OCI-LY3 (cell line): ENCODE results near the gene ZBTB7C.

Source experiments
- H2AFZ ChIP-seq: fragments of 200-600, 300-600 bp; shearing (Covaris generic); 2 replicates; pipeline ENCODE4 v1.6.0; 2014; ENCODE audit warnings: antibody characterized with exemption, low read depth, low read length
- H3K27ac ChIP-seq: fragments of 200-600, 300-600 bp; sonication (generic); 2 replicates; pipeline ENCODE4 v1.5.1; 2014; ENCODE audit warnings: mild to moderate bottlenecking, low read length, moderate library complexity, mixed read lengths
- H3K27me3 ChIP-seq: fragments of 200-600, 300-600 bp; sonication (generic); 2 replicates; pipeline ENCODE4 v1.6.1; 2014; ENCODE audit warnings: low read depth, low read length, mixed read lengths
- H3K36me3 ChIP-seq: fragments of 200-600, 300-600 bp; sonication (generic); replicated peaks from 2 replicates; pipeline ENCODE3; 2014; ENCODE audit warnings: low read depth, low read length, mixed read lengths
- H3K4me1 ChIP-seq: fragments of 300-600, 200-600 bp; sonication (generic); 2 replicates; pipeline ENCODE4 v1.6.1; 2014; ENCODE audit warnings: low read length, mixed read lengths
- H3K4me2 ChIP-seq: fragments of 200-600, 300-600 bp; sonication (generic); 2 replicates; pipeline ENCODE4 v1.6.1; 2014; ENCODE audit warnings: low read length, mixed read lengths
- H3K4me3 ChIP-seq: fragments of 300-600, 200-600 bp; sonication (generic); 2 replicates; pipeline ENCODE4 v1.5.1; 2014; ENCODE audit warnings: antibody characterized with exemption, mild to moderate bottlenecking, low read length, moderate library complexity
- H3K79me2 ChIP-seq: fragments of 300-600, 200-600 bp; shearing (Covaris generic); 2 replicates; pipeline ENCODE4 v1.6.1; 2014; ENCODE audit warnings: mild to moderate bottlenecking, low read length, mixed read lengths
- H3K9ac ChIP-seq: fragments of 300-600, 200-600 bp; shearing (Covaris generic); 2 replicates; pipeline ENCODE4 v1.6.0; 2014; ENCODE audit warnings: mild to moderate bottlenecking, low read length, moderate library complexity
- H3K9me3 ChIP-seq: fragments of 200-600, 300-600 bp; shearing (Covaris generic); 2 replicates; pipeline ENCODE4 v1.6.1; 2014; ENCODE audit warnings: low read length, mixed read lengths; ENCODE audit not compliant: insufficient read depth
- H4K20me1 ChIP-seq: fragments of 200-600, 300-600 bp; sonication (generic); 2 replicates; pipeline ENCODE4 v1.6.1; 2016; ENCODE audit warnings: low read length, mixed read lengths; ENCODE audit not compliant: insufficient read depth
- CTCF ChIP-seq: fragments of 200-600, 300-600 bp; sonication (generic); IDR thresholded peaks from 2 replicates; pipeline ENCODE4 v1.5.1; 2014; ENCODE audit warnings: antibody characterized with exemption, low read length, low read depth
- EZH2phosphoT487 ChIP-seq: fragments of 200-600 bp; shearing (Covaris generic); IDR thresholded peaks from 2 replicates; pipeline ENCODE4 v1.6.1; 2018; ENCODE audit warnings: antibody characterized with exemption, mixed run types, low read depth

The ZBTB7C gene

GRCh38 chr18:48084858-48085257, 324.3 kb downstream of the ZBTB7C start:
- H3K9me3 ChIP-seq, result no peaks in the 10 kb centered on the region
- no peak overlapping the region for H3K4me2 ChIP-seq
- no peak overlapping the region for H3K4me3 ChIP-seq
- no peak overlapping the region for H3K27ac ChIP-seq
- H3K79me2 ChIP-seq, result no peaks in the 10 kb centered on the region
- no peak for TF ChIP-seq CTCF
- no peak for TF ChIP-seq EZH2phosphoT487
- H3K9ac ChIP-seq, result no peak overlapping the region
- H3K27me3 ChIP-seq, result peaks cover 4% of the 10 kb centered on the region; the same call in 1 of the 2 replicates
- H2AFZ ChIP-seq, result no peak overlapping the region
- H4K20me1 ChIP-seq, result no peaks in the 10 kb centered on the region; the same call in 1 of the 2 replicates
- H3K4me1 ChIP-seq, result 0 out of 2 replicates have a peak, but pooled peaks cover 4% of the 10 kb centered on the region
- no peaks in the 10 kb centered on the region for H3K36me3 ChIP-seq

DNA sequence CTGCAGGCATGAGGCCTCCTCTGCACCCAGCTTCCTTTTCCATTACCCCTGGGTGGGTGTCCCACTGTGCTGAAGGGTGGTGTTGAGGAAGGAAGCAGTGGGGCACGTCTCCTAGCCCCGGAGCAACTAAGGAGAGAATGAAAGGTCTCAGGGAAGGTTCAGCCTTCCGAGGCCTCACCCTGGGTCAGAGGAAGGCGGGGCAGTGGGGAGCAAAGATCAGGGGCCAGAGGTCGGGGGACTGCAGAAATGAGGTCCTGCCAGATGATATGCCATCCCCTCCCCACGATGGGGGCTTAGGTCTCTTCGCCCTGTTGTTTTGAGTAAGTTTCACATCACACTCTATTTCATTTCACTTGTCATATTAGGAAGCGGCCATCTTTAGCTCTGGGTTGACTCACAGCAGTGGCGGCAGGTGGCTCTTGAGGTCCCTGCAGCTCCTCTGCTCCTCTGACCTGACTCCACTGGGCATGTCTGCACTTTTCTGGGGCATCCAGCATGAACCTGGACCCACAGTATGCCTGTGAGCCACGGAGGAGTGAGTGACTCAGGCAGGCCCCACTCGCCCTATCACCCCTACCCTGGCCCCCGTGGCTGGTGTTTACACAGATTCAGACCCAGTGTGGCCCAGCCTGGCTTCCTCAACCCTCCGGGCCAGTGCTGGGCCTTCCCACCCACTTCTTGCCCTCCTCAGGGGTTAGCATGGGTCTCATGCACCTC, 325.0 kb downstream of the ZBTB7C start:
- Histone ChIP-seq H3K79me2 (no peaks in the 10 kb centered on the region), H3K9ac (no peak overlapping the region), H3K4me1 (0 out of 2 replicates have a peak, but pooled peaks cover 4% of the 10 kb centered on the region), H3K4me3 (no peak overlapping the region), H2AFZ (no peak overlapping the region), H3K4me2 (no peak overlapping the region), H3K36me3 (no peaks in the 10 kb centered on the region), H3K9me3 (no peaks in the 10 kb centered on the region), H3K27ac (no peak overlapping the region), H4K20me1 (no peaks in the 10 kb centered on the region; the same call in 1 of the 2 replicates), H3K27me3 (peaks cover 4% of the 10 kb centered on the region; the same call in 1 of the 2 replicates)
- TF ChIP-seq EZH2phosphoT487, result no peak
- TF ChIP-seq CTCF, result no peak

- H3K4me1 ChIP-seq, result 0 out of 2 replicates have a peak, but pooled peaks cover 4% of the 10 kb centered on the region
- TF ChIP-seq CTCF, result no peak
- no peak for TF ChIP-seq EZH2phosphoT487
Measured at GRCh38 chr18:48080546-48080945, 328.6 kb downstream of the ZBTB7C start.

DNA sequence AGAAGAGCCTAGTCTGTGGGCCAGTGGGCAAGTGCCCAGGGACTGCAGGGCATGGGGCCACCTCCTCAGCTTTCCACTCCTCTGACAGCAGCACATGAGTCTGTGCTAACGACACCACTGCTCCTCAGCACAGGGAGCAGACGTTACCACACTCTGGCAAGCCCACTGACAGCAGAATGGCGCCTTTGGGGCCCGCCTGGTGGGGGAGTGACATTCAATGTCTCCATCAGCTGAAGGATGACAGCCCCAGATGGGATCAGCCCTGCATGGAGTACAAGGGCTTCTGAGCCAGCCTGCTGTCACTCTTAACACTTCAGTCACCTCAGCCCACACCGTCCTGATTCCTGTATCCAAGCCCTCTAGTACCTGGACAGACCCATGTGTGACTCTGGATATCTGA, 329.3 kb downstream of the ZBTB7C start:
- peaks cover 26% of the 10 kb centered on the region for H3K27me3 ChIP-seq
- no peaks in the 10 kb centered on the region for H4K20me1 ChIP-seq
- H3K27ac ChIP-seq, result no peak overlapping the region
- TF ChIP-seq EZH2phosphoT487 (no peak), CTCF (no peak)
- H3K79me2 ChIP-seq, result no peaks in the 10 kb centered on the region
- H3K4me2 ChIP-seq, result no peak overlapping the region
- H2AFZ ChIP-seq, result no peak overlapping the region
- no peak overlapping the region for H3K4me3 ChIP-seq
- no peaks in the 10 kb centered on the region for H3K9me3 ChIP-seq
- H3K36me3 ChIP-seq, result no peaks in the 10 kb centered on the region
- no peak overlapping the region for H3K9ac ChIP-seq
- 0 out of 2 replicates have a peak, but pooled peaks cover 4% of the 10 kb centered on the region for H3K4me1 ChIP-seq

More at GRCh38 chr18:48080546-48080945, 328.6 kb downstream of the ZBTB7C start:
- H2AFZ ChIP-seq, result 0 out of 2 replicates have a peak overlapping the region, but pooled peaks have one; percentile 19
- no peaks in the 10 kb centered on the region for H3K36me3 ChIP-seq
- H4K20me1 ChIP-seq, result no peaks in the 10 kb centered on the region
- no peak overlapping the region for H3K9ac ChIP-seq
- H3K4me2 ChIP-seq, result no peak overlapping the region
- no peak overlapping the region for H3K4me3 ChIP-seq
- peaks cover 19% of the 10 kb centered on the region for H3K27me3 ChIP-seq
- H3K79me2 ChIP-seq, result no peaks in the 10 kb centered on the region
- H3K27ac ChIP-seq, result no peak overlapping the region
- H3K9me3 ChIP-seq, result no peaks in the 10 kb centered on the region
